ENCODE data around the gene RAB33B. TPM values are rescaled to one million over a fixed set of nuclear protein-coding genes. Genes with fewer than 3 reads are reported as not detected.

Gene RAB33B
- total and polyA plus RNA-seq, 4 experiments from 2014 or later: 9.4 to 16.6 (median 13.3) TPM

GRCh38 chr4:139488442-139488841 lies 34.5 kb downstream of the RAB33B start:
- Histone ChIP-seq H3K9me3 (ENCODE audit: control insufficient read depth in 1 of 2, low read length in 2 of 2) (no peaks in the 10 kb centered on the region), H3K36me3 (ENCODE audit: insufficient read depth, low read length) (no peaks in the 10 kb centered on the region), H3K4me3 (ENCODE audit: low read length in 2 of 2) (no peak overlapping the region), H3K4me1 (ENCODE audit: insufficient read depth, low read length) (no peaks in the 10 kb centered on the region), H3K27me3 (ENCODE audit: insufficient read depth, low read length) (no peaks in the 10 kb centered on the region), H3K27ac (ENCODE audit: low read depth, low read length) (no peak overlapping the region)
- DNase-seq: no peak
- Mint-ChIP-seq H3K36me3 (no peaks in the 10 kb centered on the region), H3K27me3 (peaks cover 0 to 1% of the 10 kb centered on the region in 2 donors), H3K4me3 (no peak overlapping the region), H3K4me1 (no peaks in the 10 kb centered on the region), H3K9me3 (no peaks in the 10 kb centered on the region), H3K27ac (peak overlapping the region in 1 of 7 donors; percentile 70)
- intact Hi-C loops (cut with micrococcal nuclease): no loop called here
- POLR2A ChIA-PET (ENCODE audit: partially characterized antibody): no interaction called here
- CTCF ChIA-PET (ENCODE audit: partially characterized antibody): interaction anchor here (0.9 kb wide), 1 partner anchor 9 kb away, joined by 4 read pairs; no protein-coding TSS in a partner anchor

GRCh38 chr4:139489638-139490037 lies 35.7 kb downstream of the RAB33B start:
- Mint-ChIP-seq H3K4me1 (no peaks in the 10 kb centered on the region), H3K36me3 (no peaks in the 10 kb centered on the region), H3K27me3 (peaks cover 0 to 1% of the 10 kb centered on the region in 2 donors), H3K4me3 (no peak overlapping the region), H3K27ac (no peak overlapping the region), H3K9me3 (no peaks in the 10 kb centered on the region)
- Histone ChIP-seq H3K36me3 (ENCODE audit: insufficient read depth, low read length) (no peaks in the 10 kb centered on the region), H3K9me3 (ENCODE audit: control insufficient read depth in 1 of 2, low read length in 2 of 2) (no peaks in the 10 kb centered on the region), H3K27me3 (ENCODE audit: insufficient read depth, low read length) (no peaks in the 10 kb centered on the region), H3K4me1 (ENCODE audit: insufficient read depth, low read length) (no peaks in the 10 kb centered on the region), H3K4me3 (ENCODE audit: low read length in 2 of 2) (no peak overlapping the region), H3K27ac (ENCODE audit: low read depth, low read length) (no peak overlapping the region)
- ChIA-PET CTCF (ENCODE audit: partially characterized antibody) (no interaction called here), POLR2A (ENCODE audit: partially characterized antibody) (no interaction called here)
- DNase-seq: no peak
- intact Hi-C loops (cut with micrococcal nuclease): no loop called here

- H3K4me3 Mint-ChIP-seq: no peak overlapping the region
Measured at GRCh38 chr4:139492429-139492828, 38.5 kb downstream of the RAB33B start.

GRCh38 chr4:139493176-139493575 lies 39.3 kb downstream of the RAB33B start:
- peaks cover 0 to 1% of the 10 kb centered on the region in 2 donors for H3K27me3 Mint-ChIP-seq
- no peak overlapping the region for H3K27ac ChIP-seq (ENCODE audit: low read depth, low read length)
- H3K27ac Mint-ChIP-seq: no peak overlapping the region
- H3K9me3 ChIP-seq (ENCODE audit: control insufficient read depth in 1 of 2, low read length in 2 of 2): no peaks in the 10 kb centered on the region
- H3K36me3 Mint-ChIP-seq: no peaks in the 10 kb centered on the region
- POLR2A ChIA-PET (ENCODE audit: partially characterized antibody): no interaction called here
- no peak for DNase-seq
- H3K4me3 ChIP-seq (ENCODE audit: low read length in 2 of 2): no peak overlapping the region
- H3K27me3 ChIP-seq (ENCODE audit: insufficient read depth, low read length): no peaks in the 10 kb centered on the region
- no peak overlapping the region for H3K4me3 Mint-ChIP-seq
- H3K9me3 Mint-ChIP-seq: no peaks in the 10 kb centered on the region
- CTCF ChIA-PET (ENCODE audit: partially characterized antibody): interaction anchor here (0.8 to 1.6 kb wide), 3 partner anchors 25 to 321 kb away, joined by 3 to 4 read pairs (median 3); no protein-coding TSS in a partner anchor
- H3K4me1 Mint-ChIP-seq: no peaks in the 10 kb centered on the region
- H3K4me1 ChIP-seq (ENCODE audit: insufficient read depth, low read length): no peaks in the 10 kb centered on the region
- intact Hi-C loops (cut with micrococcal nuclease): no loop called here
- no peaks in the 10 kb centered on the region for H3K36me3 ChIP-seq (ENCODE audit: insufficient read depth, low read length)

More at GRCh38 chr4:139492429-139492828, 38.5 kb downstream of the RAB33B start:
- H3K4me3 ChIP-seq (ENCODE audit: low read length in 2 of 2): no peak overlapping the region
- H3K36me3 ChIP-seq (ENCODE audit: insufficient read depth, low read length): no peaks in the 10 kb centered on the region
- ChIA-PET POLR2A (ENCODE audit: partially characterized antibody) (no interaction called here), CTCF (ENCODE audit: partially characterized antibody) (interaction anchor here (1.0 to 1.6 kb wide), 2 partner anchors 25 to 38 kb away, joined by 3 to 4 read pairs; no protein-coding TSS in a partner anchor)
- intact Hi-C loops (cut with micrococcal nuclease): no loop called here
- no peaks in the 10 kb centered on the region for H3K9me3 Mint-ChIP-seq
- H3K4me1 Mint-ChIP-seq: no peaks in the 10 kb centered on the region
- H3K27me3 ChIP-seq (ENCODE audit: insufficient read depth, low read length): no peaks in the 10 kb centered on the region
- no peak overlapping the region for H3K27ac ChIP-seq (ENCODE audit: low read depth, low read length)
- DNase-seq: no peak
- peak overlapping the region in 1 of 7 donors; percentile 65 for H3K27ac Mint-ChIP-seq
- no peaks in the 10 kb centered on the region for H3K4me1 ChIP-seq (ENCODE audit: insufficient read depth, low read length)
- H3K27me3 Mint-ChIP-seq: peaks cover 0 to 1% of the 10 kb centered on the region in 2 donors
- H3K9me3 ChIP-seq (ENCODE audit: control insufficient read depth in 1 of 2, low read length in 2 of 2): no peaks in the 10 kb centered on the region
- no peaks in the 10 kb centered on the region for H3K36me3 Mint-ChIP-seq

GRCh38 chr4:139499186-139499585 lies 45.3 kb downstream of the RAB33B start:
- no peaks in the 10 kb centered on the region for H3K9me3 ChIP-seq (ENCODE audit: control insufficient read depth in 1 of 2, low read length in 2 of 2)
- DNase-seq: no peak
- no peak overlapping the region for H3K4me3 Mint-ChIP-seq
- ChIA-PET CTCF (ENCODE audit: partially characterized antibody) (interaction anchor here (3.9 kb wide), 1 partner anchor 153 kb away, joined by 31 read pairs; no protein-coding TSS in a partner anchor), POLR2A (ENCODE audit: partially characterized antibody) (no interaction called here)
- H3K27me3 ChIP-seq (ENCODE audit: insufficient read depth, low read length): no peaks in the 10 kb centered on the region
- H3K4me1 ChIP-seq (ENCODE audit: insufficient read depth, low read length): no peaks in the 10 kb centered on the region
- H3K27ac Mint-ChIP-seq: peak overlapping the region in 2 of 7 donors; percentile 23 to 38
- H3K9me3 Mint-ChIP-seq: peaks cover 0 to 4% (median under 1%) of the 10 kb centered on the region in 8 donors
- no peak overlapping the region for H3K4me3 ChIP-seq (ENCODE audit: low read length in 2 of 2)
- peaks cover 7 to 11% of the 10 kb centered on the region in 2 donors for H3K36me3 Mint-ChIP-seq
- peaks cover 0 to 4% (median under 1%) of the 10 kb centered on the region in 4 donors for H3K4me1 Mint-ChIP-seq
- H3K36me3 ChIP-seq (ENCODE audit: insufficient read depth, low read length): no peaks in the 10 kb centered on the region
- no peak overlapping the region for H3K27ac ChIP-seq (ENCODE audit: low read depth, low read length)
- intact Hi-C loops (cut with micrococcal nuclease): no loop called here
- H3K27me3 Mint-ChIP-seq: no peaks in the 10 kb centered on the region

- no peaks in the 10 kb centered on the region for H3K27me3 Mint-ChIP-seq
- no peaks in the 10 kb centered on the region for H3K4me1 ChIP-seq (ENCODE audit: insufficient read depth, low read length)
- no peak overlapping the region for H3K27ac ChIP-seq (ENCODE audit: low read depth, low read length)
- ChIA-PET CTCF (ENCODE audit: partially characterized antibody) (interaction anchor here (0.8 to 2.0 kb wide), 5 partner anchors 9 to 158 kb away, joined by 3 to 4 read pairs (median 3); no protein-coding TSS in a partner anchor), POLR2A (ENCODE audit: partially characterized antibody) (no interaction called here)
- no peak overlapping the region for H3K27ac Mint-ChIP-seq
- H3K4me3 Mint-ChIP-seq: no peak overlapping the region
- DNase-seq: no peak
- intact Hi-C loops (cut with micrococcal nuclease): no loop called here
- H3K36me3 ChIP-seq (ENCODE audit: insufficient read depth, low read length): no peaks in the 10 kb centered on the region
- peaks cover 8 to 27% of the 10 kb centered on the region in 2 donors for H3K36me3 Mint-ChIP-seq
- H3K27me3 ChIP-seq (ENCODE audit: insufficient read depth, low read length): no peaks in the 10 kb centered on the region
- H3K4me1 Mint-ChIP-seq: peaks cover 0 to 4% (median under 1%) of the 10 kb centered on the region in 4 donors
- H3K9me3 Mint-ChIP-seq: peaks cover 0 to 4% (median under 1%) of the 10 kb centered on the region in 8 donors
- no peaks in the 10 kb centered on the region for H3K9me3 ChIP-seq (ENCODE audit: control insufficient read depth in 1 of 2, low read length in 2 of 2)
- no peak overlapping the region for H3K4me3 ChIP-seq (ENCODE audit: low read length in 2 of 2)
Measured at GRCh38 chr4:139501117-139501516, 47.2 kb downstream of the RAB33B start.

- H3K4me3 Mint-ChIP-seq: no peak overlapping the region
- DNase-seq: no peak
- no peaks in the 10 kb centered on the region for H3K9me3 ChIP-seq (ENCODE audit: control insufficient read depth in 1 of 2, low read length in 2 of 2)
- no peaks in the 10 kb centered on the region for H3K27me3 ChIP-seq (ENCODE audit: insufficient read depth, low read length)
- H3K27ac ChIP-seq (ENCODE audit: low read depth, low read length): no peak overlapping the region
- peaks cover 0 to 4% (median under 1%) of the 10 kb centered on the region in 8 donors for H3K9me3 Mint-ChIP-seq
- no peaks in the 10 kb centered on the region for H3K27me3 Mint-ChIP-seq
- POLR2A ChIA-PET (ENCODE audit: partially characterized antibody): interaction anchor here (0.6 kb wide), 1 partner anchor 1255 kb away, joined by 5 read pairs; no protein-coding TSS in a partner anchor
- intact Hi-C loops (cut with micrococcal nuclease): no loop called here
- peaks cover 10 to 31% of the 10 kb centered on the region in 2 donors for H3K36me3 Mint-ChIP-seq
- no peak overlapping the region for H3K4me3 ChIP-seq (ENCODE audit: low read length in 2 of 2)
- CTCF ChIA-PET (ENCODE audit: partially characterized antibody): interaction anchor here (0.6 to 2.0 kb wide), 6 partner anchors 9 to 157 kb away, joined by 3 to 4 read pairs (median 3); no protein-coding TSS in a partner anchor
- no peaks in the 10 kb centered on the region for H3K36me3 ChIP-seq (ENCODE audit: insufficient read depth, low read length)
- H3K27ac Mint-ChIP-seq: peak overlapping the region in 1 of 7 donors; percentile 9
- peaks cover 0 to 4% (median under 1%) of the 10 kb centered on the region in 4 donors for H3K4me1 Mint-ChIP-seq
- H3K4me1 ChIP-seq (ENCODE audit: insufficient read depth, low read length): no peaks in the 10 kb centered on the region
Measured at GRCh38 chr4:139501527-139501926, 47.6 kb downstream of the RAB33B start.

All from CD4-positive, alpha-beta memory T cell (primary cell).